Body of pancreas (tissue), 4 donors: ENCODE data around the gene ZC3H13.

ENCODE experiments used
- CTCF ChIP-seq, 7 experiments: fragments of 450-650 bp in 4 of 7; fragments of 200-600 bp in 3 of 7; sonication (generic) in 3 of 7; IDR thresholded peaks; one replicate each; pipeline ENCODE4 v1.5.1; 2016 to 2019; ENCODE audit warnings: antibody characterized with exemption in 7 of 7
- POLR2A ChIP-seq, 3 donors: fragments of 450-650 bp; IDR thresholded peaks; one replicate each; pipeline ENCODE4 v1.6.1; 2016; ENCODE audit warnings: antibody characterized with exemption in 3 of 3, mild to moderate bottlenecking in 2 of 3

- TF ChIP-seq CTCF (IDR thresholded peaks at IDR 0.05) (no peak), POLR2A (IDR thresholded peaks at IDR 0.05) (no peak)
These were observed 131.3 kb downstream of the ZC3H13 start for GRCh38 chr13:45921162-45921736.
